ENCODE results near the gene ZFYVE27.
A peak's percentile ranks its signal among the peaks of the same experiment; 100 is the strongest.
"Not testable (repeated sequence)": the region's sequence is repeated elsewhere in the genome, so short reads cannot be mapped to it uniquely, and the experiment has no call there.

The ZFYVE27 gene

GRCh38 chr10:97690133-97690532 is 46.8 kb upstream of the ZFYVE27 start:
- Histone ChIP-seq H4K20me1 (ENCODE audit: insufficient read depth, low read length) (no peaks in the 10 kb centered on the region), H3K4me1 (ENCODE audit: low read length) (peaks cover 9% of the 10 kb centered on the region), H2AFZ (ENCODE audit: low read depth, low read length) (no peak overlapping the region), H3K4me2 (ENCODE audit: low read length) (no peak overlapping the region), H3K27me3 (ENCODE audit: low read depth, low read length) (no peaks in the 10 kb centered on the region), H3K27ac (ENCODE audit: low read length) (no peak overlapping the region), H3K4me3 (ENCODE audit: low read length) (no peak overlapping the region), H3K9ac (ENCODE audit: low read length) (no peak overlapping the region), H3K9me3 (ENCODE audit: insufficient read depth, low read length) (no peaks in the 10 kb centered on the region), H3K36me3 (replicated peaks; ENCODE audit: low read depth, low read length) (no peaks in the 10 kb centered on the region), H3K79me2 (ENCODE audit: low read length) (no peaks in the 10 kb centered on the region)
- TF ChIP-seq EZH2phosphoT487 (IDR thresholded peaks at IDR 0.05; ENCODE audit: low read depth) (no peak), CTCF (IDR thresholded peaks at IDR 0.05; ENCODE audit: low read depth, low read length) (no peak)

- not testable (repeated sequence) for H3K27me3 ChIP-seq (ENCODE audit: low read depth, low read length); H3K27ac ChIP-seq (ENCODE audit: low read length); H4K20me1 ChIP-seq (ENCODE audit: insufficient read depth, low read length); H3K79me2 ChIP-seq (ENCODE audit: low read length); H2AFZ ChIP-seq (ENCODE audit: low read depth, low read length); H3K4me1 ChIP-seq (ENCODE audit: low read length); H3K4me2 ChIP-seq (ENCODE audit: low read length); H3K9me3 ChIP-seq (ENCODE audit: insufficient read depth, low read length); H3K4me3 ChIP-seq (ENCODE audit: low read length); H3K9ac ChIP-seq (ENCODE audit: low read length); H3K36me3 ChIP-seq (replicated peaks; ENCODE audit: low read depth, low read length)
These were observed 38.8 kb upstream of the ZFYVE27 start for GRCh38 chr10:97698072-97698655.

GRCh38 chr10:97701438-97702069 is 35.4 kb upstream of the ZFYVE27 start:
- H3K27me3 ChIP-seq (ENCODE audit: low read depth, low read length): no peaks in the 10 kb centered on the region
- TF ChIP-seq EZH2phosphoT487 (IDR thresholded peaks at IDR 0.05; ENCODE audit: low read depth): no peak
- peak; percentile 74 for TF ChIP-seq CTCF (IDR thresholded peaks at IDR 0.05; ENCODE audit: low read depth, low read length)
- no peaks in the 10 kb centered on the region for H4K20me1 ChIP-seq (ENCODE audit: insufficient read depth, low read length)
- H3K4me1 ChIP-seq (ENCODE audit: low read length): peaks cover 2% of the 10 kb centered on the region; the same call in 1 of the 2 replicates
- H2AFZ ChIP-seq (ENCODE audit: low read depth, low read length): no peak overlapping the region
- no peaks in the 10 kb centered on the region for H3K79me2 ChIP-seq (ENCODE audit: low read length)
- no peaks in the 10 kb centered on the region for H3K9me3 ChIP-seq (ENCODE audit: insufficient read depth, low read length)
- no peaks in the 10 kb centered on the region for H3K36me3 ChIP-seq (replicated peaks; ENCODE audit: low read depth, low read length)
- H3K27ac ChIP-seq (ENCODE audit: low read length): no peak overlapping the region
- H3K9ac ChIP-seq (ENCODE audit: low read length): no peak overlapping the region
- peak overlapping the region; percentile 15; the same call in 1 of the 2 replicates for H3K4me2 ChIP-seq (ENCODE audit: low read length)
- no peak overlapping the region for H3K4me3 ChIP-seq (ENCODE audit: low read length)

- H3K4me1 ChIP-seq (ENCODE audit: low read length): peaks cover 2% of the 10 kb centered on the region; the same call in 1 of the 2 replicates
- H3K27ac ChIP-seq (ENCODE audit: low read length): no peak overlapping the region
- no peak overlapping the region for H2AFZ ChIP-seq (ENCODE audit: low read depth, low read length)
- H3K36me3 ChIP-seq (replicated peaks; ENCODE audit: low read depth, low read length): no peaks in the 10 kb centered on the region
- H3K4me3 ChIP-seq (ENCODE audit: low read length): no peak overlapping the region
- H4K20me1 ChIP-seq (ENCODE audit: insufficient read depth, low read length): no peaks in the 10 kb centered on the region
- no peak overlapping the region for H3K4me2 ChIP-seq (ENCODE audit: low read length)
- H3K27me3 ChIP-seq (ENCODE audit: low read depth, low read length): no peaks in the 10 kb centered on the region
- H3K9ac ChIP-seq (ENCODE audit: low read length): no peak overlapping the region
- TF ChIP-seq EZH2phosphoT487 (IDR thresholded peaks at IDR 0.05; ENCODE audit: low read depth): no peak
- TF ChIP-seq CTCF (IDR thresholded peaks at IDR 0.05; ENCODE audit: low read depth, low read length): no peak
- no peaks in the 10 kb centered on the region for H3K9me3 ChIP-seq (ENCODE audit: insufficient read depth, low read length)
- H3K79me2 ChIP-seq (ENCODE audit: low read length): no peaks in the 10 kb centered on the region
These were observed 33.4 kb upstream of the ZFYVE27 start for GRCh38 chr10:97703398-97704067.
